GM21360 (cell line): ENCODE data around the gene ABLIM2.
"Not testable (repeated sequence)": the region's sequence is repeated elsewhere in the genome, so short reads cannot be mapped to it uniquely, and the experiment has no call there.

Experiments used
- ATAC-seq: cut with Tn5 transposase; IDR thresholded peaks from one replicate; pipeline ENCODE4 v1.9.1; 2021; ENCODE audit warnings: mild to moderate bottlenecking, moderate library complexity; ENCODE audit not compliant: unreplicated experiment

The ABLIM2 gene

DNA sequence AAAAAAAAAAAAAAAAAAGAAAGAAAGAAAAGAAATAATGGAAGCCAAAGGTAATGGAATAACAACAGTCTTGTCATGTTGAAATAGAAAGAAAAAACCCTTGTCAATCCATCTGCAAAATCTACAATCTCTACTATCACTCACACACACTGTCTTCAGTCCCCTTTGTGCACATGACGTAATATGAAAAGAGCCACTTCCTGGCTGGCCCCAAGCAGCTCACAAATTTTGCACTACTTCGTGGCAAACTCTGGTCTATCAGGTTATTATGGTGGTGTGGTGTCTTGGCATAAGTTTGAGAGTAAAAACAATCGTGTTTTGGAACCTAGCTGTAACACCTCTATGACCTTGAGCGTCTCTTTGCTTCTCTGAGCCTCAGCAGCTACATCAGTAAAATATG is 210.7 kb downstream of the ABLIM2 start:
- no peak for ATAC-seq

DNA sequence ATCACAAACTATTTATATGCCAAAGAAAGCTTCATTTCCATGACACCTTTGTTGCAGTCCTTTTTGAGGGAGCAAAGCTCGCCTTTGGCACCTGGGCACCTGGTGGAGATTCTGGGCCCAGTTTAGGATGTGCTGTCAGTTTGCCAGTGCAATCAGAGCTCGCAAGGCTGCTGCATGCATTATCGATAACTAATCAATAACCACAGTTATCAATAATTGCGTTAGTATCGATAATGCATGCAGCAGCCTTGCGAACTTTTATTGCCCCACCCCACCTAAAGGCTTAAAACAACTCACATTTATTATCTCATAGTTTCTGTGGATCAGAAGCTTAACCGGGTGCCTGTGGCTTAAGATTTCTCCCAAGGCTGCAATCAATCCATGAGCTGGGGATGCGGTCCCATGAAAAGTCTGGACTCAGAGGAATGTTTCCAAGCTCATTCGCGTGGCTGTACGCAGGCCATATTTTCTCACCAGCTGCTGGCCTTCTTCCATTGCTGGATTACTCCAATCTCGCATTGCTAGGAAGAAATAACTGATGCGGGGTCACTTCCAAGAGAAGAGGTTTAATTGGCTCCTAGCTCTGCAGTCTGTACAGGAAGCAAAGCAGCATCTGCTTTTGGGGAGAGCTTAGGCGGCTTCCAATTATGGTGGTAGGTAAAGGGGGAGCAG is 212.8 kb downstream of the ABLIM2 start:
- no peak for ATAC-seq

GRCh38 chr4:7944599-7945220 is 213.9 kb downstream of the ABLIM2 start:
- no peak for ATAC-seq

DNA sequence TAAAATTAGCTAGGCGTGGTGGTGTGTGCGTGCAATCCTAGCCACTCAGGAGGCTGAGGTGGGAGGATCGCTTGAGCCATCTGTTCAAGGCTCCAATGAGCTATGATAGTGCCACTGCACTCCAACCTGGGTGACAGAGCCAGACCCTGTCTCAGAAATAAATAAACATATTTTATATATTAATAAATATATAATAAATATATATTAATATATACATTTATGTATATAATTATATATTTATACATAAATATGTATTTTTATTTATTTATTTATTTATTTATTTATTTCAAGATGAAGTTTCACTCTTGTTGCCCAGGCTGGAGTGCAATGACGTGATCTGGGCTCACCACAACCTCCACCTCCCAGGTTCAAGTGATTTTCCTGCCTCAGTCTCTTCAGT is 214.9 kb downstream of the ABLIM2 start:
- ATAC-seq: not testable (repeated sequence)

GRCh38 chr4:7943211-7943610 is 215.4 kb downstream of the ABLIM2 start:
- ATAC-seq: no peak

GRCh38 chr4:7941965-7942496 is 216.6 kb downstream of the ABLIM2 start:
- no peak for ATAC-seq

DNA sequence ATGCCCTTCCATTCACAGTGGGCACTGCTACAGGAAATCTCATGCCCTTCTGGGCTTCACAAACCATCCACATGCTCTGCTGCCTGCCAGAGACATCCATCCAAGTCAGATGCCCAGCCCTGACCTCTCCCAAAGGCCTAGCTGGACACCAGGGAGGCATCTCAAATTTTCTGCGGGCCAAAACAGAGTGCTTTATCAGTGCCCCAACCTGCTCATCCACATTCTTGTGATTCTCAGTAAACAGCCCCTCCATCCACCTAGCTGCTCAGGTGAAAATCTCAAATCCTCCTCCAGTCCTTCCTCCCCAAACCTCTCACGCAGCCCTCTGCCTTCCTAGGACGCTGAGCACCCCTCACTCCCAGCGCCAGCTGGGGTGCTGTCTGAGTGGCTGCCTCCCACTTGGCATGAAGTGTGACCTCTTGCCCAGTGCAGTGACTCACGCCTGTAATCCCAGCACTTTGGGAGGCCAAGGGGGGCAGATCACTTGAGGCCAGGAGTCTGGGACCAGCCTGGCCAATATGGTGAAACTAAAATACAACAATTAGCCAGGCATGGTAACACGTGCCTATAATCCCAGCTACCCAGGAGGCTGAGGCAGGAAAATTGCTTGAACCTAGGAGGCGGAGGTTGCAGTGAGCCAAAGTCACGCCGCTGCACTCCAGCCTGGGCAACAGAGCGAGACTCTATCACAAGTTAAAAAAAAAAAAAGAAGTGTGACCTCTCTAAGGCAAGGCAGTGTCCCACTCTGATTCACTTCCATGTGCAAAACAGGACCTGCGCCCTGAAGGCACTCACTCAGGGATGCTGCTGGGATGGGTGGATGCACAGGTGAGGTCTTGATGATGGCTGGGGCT is 217.3 kb downstream of the ABLIM2 start:
- no peak for ATAC-seq

DNA sequence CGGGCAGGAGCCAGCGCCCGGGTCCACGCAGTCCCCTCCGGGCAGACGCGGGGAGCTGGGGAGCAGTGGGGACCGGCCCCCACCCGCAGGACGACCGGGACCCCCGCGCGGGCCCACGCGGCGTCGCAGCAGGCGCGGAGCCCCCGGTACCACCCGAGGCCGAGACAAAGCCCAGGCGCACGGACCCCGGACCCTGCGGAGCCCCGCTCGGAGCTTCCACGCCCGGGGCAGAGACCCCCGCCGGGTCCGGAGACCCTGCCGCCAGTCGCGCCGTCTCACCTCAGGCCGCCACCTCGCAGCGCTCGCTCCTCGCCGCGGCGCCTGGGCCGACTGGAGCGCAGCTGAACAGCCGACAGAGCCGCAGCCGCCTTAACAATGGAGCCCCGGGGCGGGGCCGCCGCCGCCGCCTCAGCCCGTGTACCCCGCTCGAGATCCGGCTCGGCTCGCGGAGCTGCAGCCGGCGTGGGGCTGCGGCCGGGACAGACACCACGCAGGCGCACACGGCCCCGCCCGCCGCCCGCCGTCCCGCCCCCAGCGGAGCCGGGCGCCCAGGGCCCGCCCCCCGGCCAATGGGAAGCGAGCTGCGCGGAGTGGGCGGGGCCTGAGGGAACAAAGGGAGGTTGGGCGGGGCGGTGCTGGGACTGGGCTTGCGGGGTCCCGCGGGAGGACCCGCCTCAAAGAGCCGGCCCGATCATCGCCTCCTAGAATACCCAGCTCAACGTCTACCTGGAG is 219.1 kb downstream of the ABLIM2 start, which contains the start of gene AFAP1:
TSS of gene AFAP1 (minus strand) at position 485 of the 732 bp plus-strand sequence. CDS start 67,783 bp downstream, outside the sequence.
- ATAC-seq: peak; percentile 92

DNA sequence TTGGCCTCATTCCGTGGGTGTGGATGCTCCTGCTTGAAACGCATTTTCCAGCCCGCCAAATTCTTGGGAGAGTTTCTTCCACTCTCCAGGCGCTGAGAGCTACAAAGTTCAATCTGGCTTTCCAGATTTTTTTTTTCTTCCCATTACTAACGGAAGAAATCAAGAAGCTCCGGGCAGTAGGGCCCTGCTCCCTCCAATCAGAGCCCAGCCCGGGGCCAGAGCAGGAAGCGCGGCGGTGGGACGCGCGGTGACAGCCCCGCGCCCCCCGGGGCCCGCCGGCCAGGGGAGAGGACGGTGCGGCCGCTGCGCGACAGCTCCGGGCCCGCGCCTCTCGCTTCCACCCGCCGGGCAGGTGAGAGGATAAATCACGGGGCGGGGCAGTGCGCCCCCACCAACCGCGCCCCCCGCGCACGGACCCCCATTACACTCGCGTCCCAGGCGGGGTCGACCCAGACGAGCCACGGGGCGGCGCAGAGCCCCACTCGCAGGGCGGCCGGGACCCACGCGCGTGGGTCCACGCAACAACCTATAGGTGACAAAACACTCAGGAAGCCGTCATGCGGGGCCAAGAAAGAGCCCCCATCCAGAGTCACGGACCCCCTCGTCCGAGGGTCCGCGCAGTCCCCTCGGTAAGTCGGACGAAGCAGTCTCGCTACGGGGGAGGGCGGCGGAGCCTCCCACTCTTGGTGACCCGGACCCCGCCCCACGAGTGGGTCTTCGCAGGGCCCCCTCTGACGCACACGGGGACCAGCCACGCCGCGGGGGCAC is 219.8 kb downstream of the ABLIM2 start:
- ATAC-seq: no peak

DNA sequence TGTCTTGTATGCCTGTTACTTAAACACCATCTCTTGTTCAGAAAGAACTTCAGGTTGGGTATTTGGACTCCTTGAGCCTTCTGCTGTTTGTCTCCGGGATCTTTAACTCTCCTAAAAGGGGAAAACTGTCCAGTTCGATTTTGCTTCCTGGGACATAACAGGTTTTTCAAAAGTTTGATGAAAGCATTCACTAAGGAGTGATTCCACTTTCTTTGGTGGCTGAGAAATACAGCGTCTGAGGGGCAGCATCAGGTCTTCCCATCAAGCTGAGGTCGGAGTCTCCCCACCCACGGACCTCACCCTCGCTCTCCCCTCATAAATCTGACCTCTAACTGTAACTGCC is 220.4 kb downstream of the ABLIM2 start:
- no peak for ATAC-seq

DNA sequence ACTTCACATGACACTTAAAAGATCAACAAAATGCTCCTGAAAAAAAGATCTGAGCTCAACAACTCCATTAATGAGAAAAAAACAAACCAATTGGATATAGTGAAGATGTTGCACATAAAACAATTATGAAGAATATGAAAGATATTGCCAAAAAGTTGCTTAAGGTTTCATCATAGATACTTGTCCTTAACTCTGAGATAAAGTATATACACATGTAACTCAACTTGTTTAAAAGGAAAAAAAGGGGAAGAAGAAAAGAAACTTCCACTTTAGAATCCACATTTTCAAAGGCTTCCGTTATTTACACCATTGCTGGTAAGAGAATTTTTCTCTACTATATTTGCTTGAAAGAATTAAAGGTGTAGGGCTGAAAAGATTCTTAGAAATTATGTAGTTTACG is 221.6 kb downstream of the ABLIM2 start:
- no peak for ATAC-seq

GRCh38 chr4:7933651-7934510 is 224.7 kb downstream of the ABLIM2 start:
- no peak for ATAC-seq

- ATAC-seq: no peak
Measured at GRCh38 chr4:7932287-7932686, 226.3 kb downstream of the ABLIM2 start.

GRCh38 chr4:7929118-7929951 is 229.3 kb downstream of the ABLIM2 start:
- no peak for ATAC-seq

GRCh38 chr4:7928711-7929110 is 229.9 kb downstream of the ABLIM2 start:
- ATAC-seq: no peak

DNA sequence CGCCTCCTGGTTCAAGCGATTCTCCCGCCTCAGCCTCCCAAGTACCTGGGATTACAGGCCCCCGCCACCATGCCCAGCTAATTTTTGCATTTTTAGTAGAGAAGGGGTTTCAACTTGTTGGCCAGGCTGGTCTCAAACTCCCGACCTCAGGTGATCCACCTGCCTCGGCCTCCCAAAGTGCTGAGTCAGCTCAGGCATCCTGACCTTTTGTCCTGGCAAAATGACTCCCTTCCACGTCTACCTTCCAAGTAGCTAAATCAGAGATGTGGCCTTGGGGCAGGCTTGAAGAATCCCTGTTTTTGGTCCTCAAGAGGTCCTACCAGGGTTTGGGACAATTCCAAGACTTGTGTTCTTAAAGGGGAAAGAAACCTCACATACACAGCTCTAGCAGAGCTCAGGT is 231.8 kb downstream of the ABLIM2 start:
- no peak for ATAC-seq

DNA sequence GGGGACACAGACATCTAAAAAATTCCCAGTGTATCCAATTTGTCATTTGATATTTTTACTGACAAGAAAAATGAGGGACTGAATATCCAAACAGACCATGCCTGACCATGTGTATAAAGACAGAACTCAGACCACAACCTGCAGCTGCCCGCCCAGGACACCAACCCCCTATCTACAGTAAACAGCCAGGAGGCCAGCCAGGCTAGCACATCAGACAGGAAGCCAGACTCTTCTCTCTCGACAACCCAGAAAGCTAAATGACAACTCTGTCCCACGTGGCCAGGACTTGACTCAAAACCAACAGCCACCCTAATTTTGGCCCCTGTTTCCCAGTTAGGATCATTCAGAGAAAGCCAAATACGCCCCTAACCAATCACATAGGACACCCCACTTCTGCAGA is 234.0 kb downstream of the ABLIM2 start:
- no peak for ATAC-seq

DNA sequence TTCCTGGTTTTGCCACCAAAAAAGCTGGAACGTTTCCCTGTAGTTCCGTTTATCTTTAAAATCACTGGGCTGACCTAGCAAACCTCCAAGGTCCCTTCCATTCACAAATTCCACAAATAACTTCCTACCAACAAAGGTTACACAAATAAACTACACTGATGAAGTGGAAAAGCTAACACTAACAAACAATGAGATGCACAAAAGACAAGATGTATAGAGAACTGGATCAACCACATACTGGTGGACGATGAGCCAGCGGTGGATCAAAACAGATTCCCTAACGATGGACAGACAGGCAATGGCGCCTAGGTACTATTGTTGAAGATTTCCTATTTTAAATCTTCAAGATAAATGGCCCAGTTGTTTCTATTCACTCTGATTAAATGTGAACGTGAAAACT is 234.4 kb downstream of the ABLIM2 start:
- no peak for ATAC-seq
